HepG2 (cell line): ENCODE results near the gene DNMT3A. TPM values are rescaled to one million over a fixed set of nuclear protein-coding genes. Genes with fewer than 3 reads are reported as not detected.

ENCODE experiments used
- ATF2 ChIP-seq: sonication (generic); formaldehyde crosslinking; IDR thresholded peaks from 2 replicates; pipeline ENCODE4 v1.4.0; 2020; ENCODE audit warnings: missing genetic modification reagents
- CENPT ChIP-seq: sonication (generic); formaldehyde crosslinking; IDR thresholded peaks from 2 replicates; pipeline ENCODE4 v1.8.0; 2022; ENCODE audit warnings: low read depth, mild to moderate bottlenecking, moderate library complexity, missing genetic modification reagents
- CHD2 ChIP-seq: IDR thresholded peaks from 2 replicates; pipeline ENCODE4 v1.6.1; 2011; ENCODE audit warnings: low read depth, low read length, improper control_type of control experiment
- IRF1 ChIP-seq: sonication (generic); formaldehyde crosslinking; IDR thresholded peaks from 2 replicates; pipeline ENCODE4 v1.4.0; 2020; ENCODE audit warnings: low read depth, mild to moderate bottlenecking, missing genetic modification reagents
- MIXL1 ChIP-seq: IDR thresholded peaks from 2 replicates; pipeline ENCODE4 v1.6.1; 2016
- MXD4 ChIP-seq: IDR thresholded peaks from 2 replicates; pipeline ENCODE4 v1.6.1; 2016; ENCODE audit warnings: mild to moderate bottlenecking, missing biosample characterization, missing genetic modification reagents
- POGZ ChIP-seq: sonication (generic); formaldehyde crosslinking; IDR thresholded peaks from 2 replicates; pipeline ENCODE4 v1.4.0; 2020; ENCODE audit warnings: mild to moderate bottlenecking, missing genetic modification reagents
- REXO4 ChIP-seq: sonication (generic); formaldehyde crosslinking; IDR thresholded peaks from 2 replicates; pipeline ENCODE4 v1.8.0; 2022; ENCODE audit warnings: missing genetic modification reagents, mild to moderate bottlenecking, borderline replicate concordance
- RNF2 ChIP-seq: fragments of 450-650 bp; conservative IDR thresholded peaks from 2 replicates; pipeline ENCODE4 v1.6.1; 2016; ENCODE audit warnings: low read depth
- SAFB2 ChIP-seq: sonication (generic); formaldehyde crosslinking; IDR thresholded peaks from 2 replicates; pipeline ENCODE4 v1.5.1; 2020; ENCODE audit warnings: missing genetic modification reagents, low read depth, mild to moderate bottlenecking, borderline replicate concordance
- STAT6 ChIP-seq: sonication (generic); formaldehyde crosslinking; IDR thresholded peaks from 2 replicates; pipeline ENCODE4 v1.4.0; 2020; ENCODE audit warnings: missing genetic modification reagents, mild to moderate bottlenecking, borderline replicate concordance
- TFDP2 ChIP-seq: sonication (generic); formaldehyde crosslinking; IDR thresholded peaks from 2 replicates; pipeline ENCODE4 v1.4.0; 2020; ENCODE audit warnings: missing genetic modification reagents
- ZFP37 ChIP-seq: sonication (generic); formaldehyde crosslinking; IDR thresholded peaks from 2 replicates; pipeline ENCODE4 v1.4.0; 2020; ENCODE audit warnings: missing genetic modification reagents, borderline replicate concordance
- ZNF441 ChIP-seq: sonication (generic); formaldehyde crosslinking; IDR thresholded peaks from 2 replicates; pipeline ENCODE4 v1.7.0; 2021; ENCODE audit warnings: missing genetic modification reagents, borderline replicate concordance
- ZNF510 ChIP-seq: sonication (generic); formaldehyde crosslinking; IDR thresholded peaks from 2 replicates; pipeline ENCODE4 v1.4.0; 2020; ENCODE audit warnings: low read depth, mild to moderate bottlenecking, missing genetic modification reagents
- ZNF619 ChIP-seq: sonication (generic); formaldehyde crosslinking; IDR thresholded peaks from 2 replicates; pipeline ENCODE4 v1.4.0; 2020; ENCODE audit warnings: mild to moderate bottlenecking, missing genetic modification reagents
- ZNF652 ChIP-seq: IDR thresholded peaks from 2 replicates; pipeline ENCODE4 v1.6.1; 2016; ENCODE audit warnings: low read depth, borderline replicate concordance
- ZNF713 ChIP-seq: sonication (generic); formaldehyde crosslinking; IDR thresholded peaks from 2 replicates; pipeline ENCODE4 v1.4.0; 2020; ENCODE audit warnings: mild to moderate bottlenecking, missing genetic modification reagents
- ZNF724P ChIP-seq: sonication (generic); formaldehyde crosslinking; IDR thresholded peaks from 2 replicates; pipeline ENCODE4 v1.8.0; 2022; ENCODE audit warnings: missing genetic modification reagents, borderline replicate concordance
- polyA plus RNA-seq, 8 experiments: library from polyadenylated mRNA; depleted of rRNA in 3 of 8; stranded (reverse) in 7 of 8; unstranded in 1 of 8; fragments of >200 nt; fragmentation: Illumina TruSeq in 4 of 8; extraction: Trizol in 4 of 8; gene quantifications; 2 replicates each; pipeline versions ENCODE4 v1.2.1 to v1.2.3, GENCODE V29; 2011 to 2016; ENCODE audit warnings: low read depth in 4 of 8, missing spikeins in 1 of 8, mixed read lengths in 1 of 8; ENCODE audit not compliant: insufficient read depth in 1 of 8
- total RNA-seq, 5 experiments: library from RNA; depleted of rRNA; stranded (reverse); fragments of >200 nt; fragmentation: Illumina TruSeq; extraction: Trizol; gene quantifications; 2 replicates each; pipeline ENCODE4 v1.2.3, GENCODE V29; 2016; ENCODE audit warnings: low read depth in 1 of 5
- TF ChIP-seq, protein P1 (sequence below): sonication (generic); formaldehyde crosslinking; conservative IDR thresholded peaks from 2 replicates; pipeline ENCODE4 v1.8.0; 2022; ENCODE audit warnings: low read depth, missing genetic modification reagents
- TF ChIP-seq, protein P2 (sequence below): sonication (generic); formaldehyde crosslinking; IDR thresholded peaks from 2 replicates; pipeline ENCODE4 v1.9.0; 2021; ENCODE audit warnings: missing genetic modification reagents, borderline replicate concordance

Gene DNMT3A
- total and polyA plus RNA-seq, 2 of the 13 experiments (the other 11 are each of a cell fraction or from before 2014, with no cell fraction given), result 14.7 to 29.1 TPM

DNA sequence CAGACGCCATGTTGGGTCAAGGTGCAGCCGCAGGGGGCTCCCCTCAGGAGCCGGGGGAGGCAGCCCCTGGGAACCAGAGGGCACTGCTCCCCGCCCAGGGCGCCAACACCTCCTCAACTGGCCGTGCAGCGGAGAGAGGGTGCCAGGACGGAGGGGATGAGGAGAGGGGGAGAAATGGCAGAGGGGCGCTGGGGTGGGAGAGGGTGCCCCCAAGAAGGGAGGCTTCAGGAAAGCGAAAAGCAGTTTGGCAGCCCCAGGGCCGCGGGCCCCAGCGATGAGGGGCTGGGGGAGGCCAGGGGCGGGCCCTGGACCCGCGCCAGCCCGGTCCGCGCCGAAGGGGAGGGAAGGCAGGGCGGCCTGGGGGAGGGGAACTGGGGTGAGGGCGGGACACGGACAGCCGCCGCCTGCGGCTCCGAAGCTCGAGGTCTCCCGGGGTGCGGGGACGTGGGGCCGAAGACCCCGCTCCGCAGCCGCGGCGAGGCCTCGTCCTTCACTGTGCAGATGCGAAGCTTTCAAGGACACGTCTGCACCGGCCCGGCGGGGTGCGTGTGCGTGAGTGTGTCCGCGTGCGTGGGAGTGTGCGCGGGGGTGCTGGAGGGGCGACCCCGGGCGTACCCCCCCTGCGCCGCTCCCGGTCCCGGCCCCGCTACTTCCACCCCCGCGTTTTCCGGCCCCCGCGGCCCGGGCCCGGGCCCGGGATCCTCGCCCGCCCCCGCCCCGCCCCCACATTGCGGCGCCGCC, 1.4 kb downstream of the DNMT3A start (continued):
- TF ChIP-seq STAT6 (CRISPR knock-in tag) (no peak), ZNF724P (CRISPR knock-in tag) (no peak), ZFP37 (CRISPR knock-in tag) (no peak), MIXL1 (no peak), IRF1 (CRISPR knock-in tag) (no peak), CENPT (CRISPR knock-in tag) (no peak), ZNF619 (CRISPR knock-in tag) (no peak), ZNF652 (CRISPR knock-in tag) (no peak), SAFB2 (CRISPR knock-in tag) (no peak), POGZ (no peak), REXO4 (CRISPR knock-in tag) (no peak), MXD4 (no peak), CHD2 (no peak), RNF2 (no peak), ATF2 (CRISPR knock-in tag) (no peak), ZNF441 (CRISPR knock-in tag) (no peak), ZNF713 (CRISPR knock-in tag) (no peak), ZNF510 (CRISPR knock-in tag) (no peak), TFDP2 (CRISPR knock-in tag) (peak; percentile 47; the same call in 1 of the 2 replicates)
- TF ChIP-seq, protein P1, sequence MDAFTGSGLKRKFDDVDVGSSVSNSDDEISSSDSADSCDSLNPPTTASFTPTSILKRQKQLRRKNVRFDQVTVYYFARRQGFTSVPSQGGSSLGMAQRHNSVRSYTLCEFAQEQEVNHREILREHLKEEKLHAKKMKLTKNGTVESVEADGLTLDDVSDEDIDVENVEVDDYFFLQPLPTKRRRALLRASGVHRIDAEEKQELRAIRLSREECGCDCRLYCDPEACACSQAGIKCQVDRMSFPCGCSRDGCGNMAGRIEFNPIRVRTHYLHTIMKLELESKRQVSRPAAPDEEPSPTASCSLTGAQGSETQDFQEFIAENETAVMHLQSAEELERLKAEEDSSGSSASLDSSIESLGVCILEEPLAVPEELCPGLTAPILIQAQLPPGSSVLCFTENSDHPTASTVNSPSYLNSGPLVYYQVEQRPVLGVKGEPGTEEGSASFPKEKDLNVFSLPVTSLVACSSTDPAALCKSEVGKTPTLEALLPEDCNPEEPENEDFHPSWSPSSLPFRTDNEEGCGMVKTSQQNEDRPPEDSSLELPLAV (CRISPR knock-in tag), result no peak
- TF ChIP-seq, protein P2, sequence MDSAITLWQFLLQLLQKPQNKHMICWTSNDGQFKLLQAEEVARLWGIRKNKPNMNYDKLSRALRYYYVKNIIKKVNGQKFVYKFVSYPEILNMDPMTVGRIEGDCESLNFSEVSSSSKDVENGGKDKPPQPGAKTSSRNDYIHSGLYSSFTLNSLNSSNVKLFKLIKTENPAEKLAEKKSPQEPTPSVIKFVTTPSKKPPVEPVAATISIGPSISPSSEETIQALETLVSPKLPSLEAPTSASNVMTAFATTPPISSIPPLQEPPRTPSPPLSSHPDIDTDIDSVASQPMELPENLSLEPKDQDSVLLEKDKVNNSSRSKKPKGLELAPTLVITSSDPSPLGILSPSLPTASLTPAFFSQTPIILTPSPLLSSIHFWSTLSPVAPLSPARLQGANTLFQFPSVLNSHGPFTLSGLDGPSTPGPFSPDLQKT (CRISPR knock-in tag), result no peak
